HG02943 (cell line): ENCODE results near the gene MYRF.

Experiments used
- ATAC-seq: cut with Tn5 transposase; IDR thresholded peaks from one replicate; pipeline ENCODE4 v1.9.1; 2021; ENCODE audit warnings: mild to moderate bottlenecking, low read depth, moderate library complexity; ENCODE audit not compliant: unreplicated experiment

The MYRF gene

GRCh38 chr11:61737636-61738386 is 14.6 kb upstream of the MYRF start:
- ATAC-seq: no peak

- no peak for ATAC-seq
Observed at GRCh38 chr11:61738776-61739175, 13.7 kb upstream of the MYRF start.

GRCh38 chr11:61739413-61739812 is 13.0 kb upstream of the MYRF start:
- ATAC-seq: no peak

- no peak for ATAC-seq
Observed at GRCh38 chr11:61739966-61740365, 12.5 kb upstream of the MYRF start.

- no peak for ATAC-seq
Observed at GRCh38 chr11:61742391-61742790, 10.0 kb upstream of the MYRF start.

GRCh38 chr11:61743486-61744095 is 8.8 kb upstream of the MYRF start:
- no peak for ATAC-seq

GRCh38 chr11:61744181-61744580 is 8.3 kb upstream of the MYRF start:
- no peak for ATAC-seq

GRCh38 chr11:61744609-61745156 is 7.8 kb upstream of the MYRF start:
- no peak for ATAC-seq

- ATAC-seq: no peak
Observed at GRCh38 chr11:61745781-61746441, 6.5 kb upstream of the MYRF start.

- ATAC-seq: no peak
Observed at GRCh38 chr11:61746442-61747191, 5.8 kb upstream of the MYRF start.

GRCh38 chr11:61747192-61747966 is 5.1 kb upstream of the MYRF start:
- no peak for ATAC-seq

GRCh38 chr11:61747967-61748285 is 4.5 kb upstream of the MYRF start:
- ATAC-seq: no peak

- no peak for ATAC-seq
Observed at GRCh38 chr11:61749591-61750217, 2.7 kb upstream of the MYRF start.

- no peak for ATAC-seq
Observed at GRCh38 chr11:61750631-61751273, 1.7 kb upstream of the MYRF start.

GRCh38 chr11:61751384-61751783 is 1.1 kb upstream of the MYRF start:
- no peak for ATAC-seq

- no peak for ATAC-seq
Observed at GRCh38 chr11:61752925-61753521, 587 bp downstream of the MYRF start.

GRCh38 chr11:61753672-61754071 is 1.2 kb downstream of the MYRF start:
- no peak for ATAC-seq

GRCh38 chr11:61754534-61755482 is 2.4 kb downstream of the MYRF start:
- no peak for ATAC-seq
